Measurements from ENCODE around the gene UBAP1. TPM values are rescaled to one million over a fixed set of nuclear protein-coding genes. Genes with fewer than 3 reads are reported as not detected.
"Not testable (repeated sequence)": the region's sequence is repeated elsewhere in the genome, so short reads cannot be mapped to it uniquely, and the experiment has no call there.

UBAP1 gene
- total RNA-seq, 1 experiment from 2014 or later, result 29.4 TPM

GRCh38 chr9:34185778-34186551, 7.1 kb downstream of the UBAP1 start:
- peak; percentile 36 for DNase-seq
- Mint-ChIP-seq H3K27ac (ENCODE audit: unreplicated experiment) (peak overlapping the region; percentile 42), H3K36me3 (ENCODE audit: insufficient read depth, unreplicated experiment) (peaks cover 21% of the 10 kb centered on the region), H3K9me3 (ENCODE audit: low read depth, unreplicated experiment) (no peaks in the 10 kb centered on the region), H3K4me1 (ENCODE audit: low read depth, unreplicated experiment) (peaks cover 15% of the 10 kb centered on the region), H3K4me3 (ENCODE audit: low read depth, unreplicated experiment) (peak overlapping the region; percentile 19), H3K27me3 (ENCODE audit: unreplicated experiment) (no peaks in the 10 kb centered on the region)
- intact Hi-C loops (cut with micrococcal nuclease; ENCODE audit: unreplicated experiment), result loop anchor here (5.0 to 10.0 kb wide), 2 partner anchors 61 to 114 kb away; partner anchors contain the start of gene DCAF12
- CTCF ChIA-PET, result no interaction called here
- BruUV-seq (replicated peaks), result no TSS peak
- TF ChIP-seq CTCF (IDR thresholded peaks at IDR 0.05; ENCODE audit: unreplicated experiment), result no peak

GRCh38 chr9:34187891-34188240, 9.0 kb downstream of the UBAP1 start:
- Mint-ChIP-seq H3K4me3 (ENCODE audit: low read depth, unreplicated experiment) (no peak overlapping the region), H3K36me3 (ENCODE audit: insufficient read depth, unreplicated experiment) (peaks cover 13% of the 10 kb centered on the region), H3K9me3 (ENCODE audit: low read depth, unreplicated experiment) (no peaks in the 10 kb centered on the region), H3K27ac (ENCODE audit: unreplicated experiment) (no peak overlapping the region), H3K4me1 (ENCODE audit: low read depth, unreplicated experiment) (peaks cover 20% of the 10 kb centered on the region), H3K27me3 (ENCODE audit: unreplicated experiment) (no peaks in the 10 kb centered on the region)
- intact Hi-C loops (cut with micrococcal nuclease; ENCODE audit: unreplicated experiment), result loop anchor here (5.0 to 10.0 kb wide), 2 partner anchors 63 to 116 kb away; partner anchors contain the start of gene DCAF12
- BruUV-seq (replicated peaks), result no TSS peak
- no peak for TF ChIP-seq CTCF (IDR thresholded peaks at IDR 0.05; ENCODE audit: unreplicated experiment)
- CTCF ChIA-PET, result no interaction called here
- no peak for DNase-seq

- Mint-ChIP-seq H3K27ac (ENCODE audit: unreplicated experiment) (no peak overlapping the region), H3K4me3 (ENCODE audit: low read depth, unreplicated experiment) (no peak overlapping the region), H3K4me1 (ENCODE audit: low read depth, unreplicated experiment) (peaks cover 26% of the 10 kb centered on the region), H3K36me3 (ENCODE audit: insufficient read depth, unreplicated experiment) (peaks cover 6% of the 10 kb centered on the region), H3K9me3 (ENCODE audit: low read depth, unreplicated experiment) (no peaks in the 10 kb centered on the region), H3K27me3 (ENCODE audit: unreplicated experiment) (no peaks in the 10 kb centered on the region)
- no peak for TF ChIP-seq CTCF (IDR thresholded peaks at IDR 0.05; ENCODE audit: unreplicated experiment)
- no peak for DNase-seq
- intact Hi-C loops (cut with micrococcal nuclease; ENCODE audit: unreplicated experiment), result no loop called here
- no TSS peak for BruUV-seq (replicated peaks)
- CTCF ChIA-PET, result interaction anchor here (1.0 kb wide), 1 partner anchor 12 kb away, joined by 4 read pairs; the partner anchor contains the start of gene UBAP1
Measured at GRCh38 chr9:34190996-34191892, 12.4 kb downstream of the UBAP1 start.

- CTCF ChIA-PET, result no interaction called here
Measured at GRCh38 chr9:34195143-34195542, 16.3 kb downstream of the UBAP1 start.

GRCh38 chr9:34197286-34197685, 18.4 kb downstream of the UBAP1 start:
- H3K27ac Mint-ChIP-seq (ENCODE audit: unreplicated experiment); intact Hi-C loops (cut with micrococcal nuclease; ENCODE audit: unreplicated experiment); H3K36me3 Mint-ChIP-seq (ENCODE audit: insufficient read depth, unreplicated experiment); H3K4me3 Mint-ChIP-seq (ENCODE audit: low read depth, unreplicated experiment); H3K27me3 Mint-ChIP-seq (ENCODE audit: unreplicated experiment); BruUV-seq (replicated peaks); DNase-seq; H3K9me3 Mint-ChIP-seq (ENCODE audit: low read depth, unreplicated experiment); CTCF ChIA-PET: not testable (repeated sequence)
- peaks cover 17% of the 10 kb centered on the region for H3K4me1 Mint-ChIP-seq (ENCODE audit: low read depth, unreplicated experiment)

More at GRCh38 chr9:34195143-34195542, 16.3 kb downstream of the UBAP1 start:
- H3K36me3 Mint-ChIP-seq (ENCODE audit: insufficient read depth, unreplicated experiment), result peaks cover 10% of the 10 kb centered on the region
- no peaks in the 10 kb centered on the region for H3K27me3 Mint-ChIP-seq (ENCODE audit: unreplicated experiment)
- peaks cover 28% of the 10 kb centered on the region for H3K4me1 Mint-ChIP-seq (ENCODE audit: low read depth, unreplicated experiment)
- H3K27ac Mint-ChIP-seq (ENCODE audit: unreplicated experiment), result no peak overlapping the region
- intact Hi-C loops (cut with micrococcal nuclease; ENCODE audit: unreplicated experiment), result no loop called here
- no TSS peak for BruUV-seq (replicated peaks)
- H3K4me3 Mint-ChIP-seq (ENCODE audit: low read depth, unreplicated experiment), result no peak overlapping the region
- DNase-seq, result no peak
- no peaks in the 10 kb centered on the region for H3K9me3 Mint-ChIP-seq (ENCODE audit: low read depth, unreplicated experiment)
- no peak for TF ChIP-seq CTCF (IDR thresholded peaks at IDR 0.05; ENCODE audit: unreplicated experiment)

All from Calu3 (cell line).